ENCODE results near the gene AXDND1. TPM values are rescaled to one million over a fixed set of nuclear protein-coding genes. Genes with fewer than 3 reads are reported as not detected.

AXDND1 gene
- total RNA-seq, 1 donor from 2014 or later, result not detected

GRCh38 chr1:179575497-179576314, 209.9 kb downstream of the AXDND1 start, which contains the start of gene NPHS2:
TSS of gene NPHS2 (minus strand) at chr1:179575948. CDS start at chr1:179575864, 84 bp downstream.
- Histone ChIP-seq H3K27ac (no peak within 1 kb of the TSS), H3K36me3 (no peaks in the 10 kb centered on the region), H3K4me3 (no peak within 1 kb of the TSS), H3K4me1 (no peaks in the 10 kb centered on the region), H3K27me3 (no peaks in the 10 kb centered on the region), H3K9me3 (no peaks in the 10 kb centered on the region)
- TF ChIP-seq POLR2AphosphoS5 (IDR thresholded peaks at IDR 0.05; ENCODE audit: insufficient read depth in 1 of 2, low read depth in 1 of 2) (no peak), POLR2A (IDR thresholded peaks at IDR 0.05) (no peak), CTCF (IDR thresholded peaks at IDR 0.05) (no peak)
- DNase-seq (ENCODE audit: extremely low spot score in 2 of 2), result no peak
- intact Hi-C loops (cut with DNase I), result no loop called here

- H3K4me1 ChIP-seq, result no peaks in the 10 kb centered on the region
- no peak for DNase-seq (ENCODE audit: extremely low spot score in 2 of 2)
- TF ChIP-seq CTCF (IDR thresholded peaks at IDR 0.05), result no peak
- TF ChIP-seq POLR2AphosphoS5 (IDR thresholded peaks at IDR 0.05; ENCODE audit: insufficient read depth in 1 of 2, low read depth in 1 of 2), result no peak
- TF ChIP-seq POLR2A (IDR thresholded peaks at IDR 0.05), result no peak
- no peaks in the 10 kb centered on the region for H3K27me3 ChIP-seq
- intact Hi-C loops (cut with DNase I), result no loop called here
- no peak overlapping the region for H3K4me3 ChIP-seq
- no peak overlapping the region for H3K27ac ChIP-seq
- H3K36me3 ChIP-seq, result no peaks in the 10 kb centered on the region
- no peaks in the 10 kb centered on the region for H3K9me3 ChIP-seq
Observed at GRCh38 chr1:179576509-179576908, 210.7 kb downstream of the AXDND1 start.

GRCh38 chr1:179583771-179584320, 218.1 kb downstream of the AXDND1 start:
- H3K27me3 ChIP-seq, result no peaks in the 10 kb centered on the region
- no peak for DNase-seq (ENCODE audit: extremely low spot score in 2 of 2)
- H3K9me3 ChIP-seq, result no peaks in the 10 kb centered on the region
- TF ChIP-seq POLR2A (IDR thresholded peaks at IDR 0.05), result no peak
- TF ChIP-seq POLR2AphosphoS5 (IDR thresholded peaks at IDR 0.05; ENCODE audit: insufficient read depth in 1 of 2, low read depth in 1 of 2), result no peak
- TF ChIP-seq CTCF (IDR thresholded peaks at IDR 0.05), result no peak
- H3K4me1 ChIP-seq, result peaks cover 6% of the 10 kb centered on the region
- H3K4me3 ChIP-seq, result no peak overlapping the region
- H3K36me3 ChIP-seq, result no peaks in the 10 kb centered on the region
- no peak overlapping the region for H3K27ac ChIP-seq
- intact Hi-C loops (cut with DNase I), result no loop called here

GRCh38 chr1:179586107-179586823, 220.5 kb downstream of the AXDND1 start:
- Histone ChIP-seq H3K27ac (peak overlapping the region; percentile 61), H3K27me3 (no peaks in the 10 kb centered on the region), H3K36me3 (no peaks in the 10 kb centered on the region), H3K9me3 (no peaks in the 10 kb centered on the region), H3K4me3 (peak overlapping the region; percentile 37 to 45), H3K4me1 (peaks cover 6% of the 10 kb centered on the region)
- TF ChIP-seq POLR2AphosphoS5 (IDR thresholded peaks at IDR 0.05; ENCODE audit: insufficient read depth in 1 of 2, low read depth in 1 of 2) (no peak), POLR2A (IDR thresholded peaks at IDR 0.05) (no peak), CTCF (IDR thresholded peaks at IDR 0.05) (peak in 1 of 3 experiments; percentile 19)
- DNase-seq (ENCODE audit: extremely low spot score in 2 of 2), result no peak
- intact Hi-C loops (cut with DNase I), result no loop called here

Measured in vagina (tissue), 2 donors.